Activated CD4-positive, CD25-positive, alpha-beta regulatory T cell (primary cell): ENCODE data around the gene ASPRV1.

Experiments used
- DNase-seq, 4 experiments: peaks; one replicate each; lab custom pipeline; 2025; lab: John Stamatoyannopoulos, UW

The ASPRV1 gene

DNA sequence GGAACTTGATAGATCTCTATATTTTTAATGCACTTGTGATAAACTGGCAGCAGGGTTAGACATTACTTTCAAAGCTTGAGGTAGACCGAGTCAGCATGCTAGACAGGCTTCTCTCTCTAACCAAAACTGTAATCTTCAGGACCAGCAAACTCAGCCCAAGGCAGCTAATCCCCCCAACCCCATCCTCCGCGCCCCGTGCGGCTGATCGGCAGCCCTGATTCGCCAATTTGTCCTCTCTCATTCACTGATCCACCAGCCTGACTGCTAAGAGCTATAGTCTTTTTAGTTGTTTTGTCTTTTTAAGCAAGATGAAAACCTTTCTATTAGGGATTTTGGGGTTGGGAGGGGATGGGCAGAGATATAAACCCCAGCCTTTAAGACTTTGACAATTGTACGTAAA lies 20.7 kb downstream of the ASPRV1 start:
- no peak for DNase-seq

DNA sequence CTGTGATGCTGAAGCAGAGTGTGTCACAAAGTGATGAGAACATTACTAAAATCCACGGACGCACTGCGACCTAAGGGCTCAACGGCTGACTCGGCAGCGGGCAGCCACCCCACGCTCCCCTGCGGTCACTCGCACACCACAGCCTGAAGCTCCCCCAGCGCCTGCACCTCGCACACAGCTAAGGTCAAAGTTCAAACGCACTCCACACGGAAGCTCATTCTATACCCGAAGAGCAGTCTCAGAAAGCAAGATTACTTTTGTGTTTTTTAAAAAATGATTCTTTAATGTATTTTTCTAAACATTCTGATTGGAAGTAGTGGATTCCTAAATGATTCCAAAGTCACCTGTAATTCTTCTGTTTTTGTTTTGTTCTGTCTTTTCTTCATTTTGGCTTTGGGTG lies 21.7 kb downstream of the ASPRV1 start:
- no peak for DNase-seq

DNA sequence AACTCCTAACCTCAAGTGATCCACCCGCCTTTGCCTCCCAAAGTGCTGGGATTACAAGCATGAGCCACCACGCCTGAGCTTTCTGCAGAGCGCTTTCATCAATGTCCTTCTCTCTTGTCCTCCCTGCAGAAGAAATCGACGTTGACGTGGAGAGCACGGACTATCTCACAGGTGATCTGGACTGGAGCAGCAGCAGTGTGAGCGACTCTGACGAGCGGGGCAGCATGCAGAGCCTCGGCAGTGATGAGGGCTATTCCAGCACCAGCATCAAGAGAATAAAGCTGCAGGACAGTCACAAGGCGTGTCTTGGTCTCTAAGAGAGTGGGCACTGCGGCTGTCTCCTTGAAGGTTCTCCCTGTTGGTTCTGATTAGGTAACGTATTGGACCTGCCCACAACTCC lies 23.5 kb downstream of the ASPRV1 start:
- DNase-seq: no peak

DNA sequence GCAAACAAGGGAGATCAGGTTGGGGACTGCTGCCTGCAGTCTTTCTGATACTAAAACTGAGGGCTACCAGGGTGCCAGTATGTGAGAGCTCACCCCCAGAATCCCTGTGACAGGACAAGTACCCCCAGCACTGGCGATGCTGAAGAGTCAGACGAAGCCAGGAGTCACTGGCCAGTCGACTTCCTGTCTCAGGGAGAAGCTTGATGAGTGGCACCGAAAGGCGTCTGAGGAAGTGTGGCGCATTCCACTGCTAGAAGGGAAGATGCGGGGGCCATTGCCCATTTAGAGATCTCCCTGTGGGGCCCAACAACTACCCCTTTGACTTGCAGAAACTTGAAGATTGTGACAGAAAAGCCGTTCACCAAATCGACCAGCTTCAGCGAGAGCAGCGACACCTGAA lies 24.5 kb downstream of the ASPRV1 start:
- no peak for DNase-seq

DNA sequence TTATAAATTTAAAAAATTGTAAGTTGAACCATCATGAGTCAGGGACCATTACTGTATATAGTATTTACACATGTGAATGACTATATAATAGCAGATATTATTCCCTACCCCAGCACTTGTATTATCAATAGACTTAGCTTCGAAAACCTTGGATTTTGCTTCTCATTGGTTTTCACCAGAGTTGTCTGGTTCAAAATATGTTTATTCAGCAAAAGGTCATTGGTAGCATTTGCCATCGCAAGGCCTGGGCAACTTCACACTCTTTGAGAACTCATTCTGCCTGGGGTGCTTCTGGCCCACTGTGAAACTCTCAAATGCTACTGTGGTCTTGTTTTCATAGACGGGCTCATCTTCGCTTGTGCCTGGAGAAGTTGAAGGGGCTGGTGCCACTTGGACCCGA lies 26.4 kb downstream of the ASPRV1 start:
- no peak for DNase-seq

DNA sequence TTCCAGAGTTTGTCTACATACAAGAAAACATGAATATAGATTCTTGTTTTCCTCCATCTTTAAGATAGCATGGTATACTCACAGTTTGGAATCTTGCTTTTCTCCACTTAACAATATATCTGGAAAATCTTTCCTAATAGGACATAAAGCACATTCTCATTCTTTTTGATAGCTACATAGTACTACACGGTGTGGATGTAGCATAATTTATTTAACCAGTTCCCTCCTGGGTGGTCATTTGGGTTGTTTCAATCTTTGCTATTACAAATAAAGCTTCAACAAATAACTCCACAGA lies 26.9 kb downstream of the ASPRV1 start:
- DNase-seq: no peak

DNA sequence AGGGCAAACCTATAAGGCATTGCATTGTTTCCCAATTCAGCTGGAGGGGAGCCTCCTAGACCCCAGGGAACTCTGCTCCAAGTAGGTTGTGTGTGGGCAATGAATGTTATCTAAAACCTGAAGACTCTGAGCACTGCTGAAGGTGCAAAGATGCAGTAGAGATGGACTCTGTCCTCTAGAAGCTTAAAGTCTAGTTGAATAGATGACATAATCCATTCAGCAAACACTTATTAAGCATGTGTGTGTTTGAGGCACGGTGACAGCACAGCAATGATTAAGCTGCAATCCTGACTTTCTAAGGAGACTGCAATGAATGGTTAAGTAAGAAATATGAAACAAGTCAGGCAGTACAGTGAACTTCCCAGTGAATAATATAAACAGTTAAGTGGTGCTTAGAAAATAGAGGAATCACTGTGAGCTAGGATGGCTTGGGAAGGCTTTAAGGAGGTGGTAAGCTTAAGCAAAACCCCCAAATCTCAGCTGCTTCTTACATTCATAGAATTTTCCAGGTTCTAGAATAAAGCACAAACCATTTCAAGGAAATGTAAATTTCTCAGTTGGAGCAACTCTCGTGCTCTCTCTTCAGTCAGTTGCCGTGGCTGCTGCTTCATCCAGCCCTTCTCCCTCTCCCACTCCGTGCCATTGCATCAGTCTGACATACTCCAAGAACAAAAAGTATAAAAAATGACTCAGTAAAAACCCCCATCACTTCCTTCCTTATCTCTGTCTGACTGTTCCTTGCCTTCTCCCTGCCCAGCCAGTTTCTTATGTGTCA lies 27.4 kb downstream of the ASPRV1 start:
- DNase-seq: no peak

DNA sequence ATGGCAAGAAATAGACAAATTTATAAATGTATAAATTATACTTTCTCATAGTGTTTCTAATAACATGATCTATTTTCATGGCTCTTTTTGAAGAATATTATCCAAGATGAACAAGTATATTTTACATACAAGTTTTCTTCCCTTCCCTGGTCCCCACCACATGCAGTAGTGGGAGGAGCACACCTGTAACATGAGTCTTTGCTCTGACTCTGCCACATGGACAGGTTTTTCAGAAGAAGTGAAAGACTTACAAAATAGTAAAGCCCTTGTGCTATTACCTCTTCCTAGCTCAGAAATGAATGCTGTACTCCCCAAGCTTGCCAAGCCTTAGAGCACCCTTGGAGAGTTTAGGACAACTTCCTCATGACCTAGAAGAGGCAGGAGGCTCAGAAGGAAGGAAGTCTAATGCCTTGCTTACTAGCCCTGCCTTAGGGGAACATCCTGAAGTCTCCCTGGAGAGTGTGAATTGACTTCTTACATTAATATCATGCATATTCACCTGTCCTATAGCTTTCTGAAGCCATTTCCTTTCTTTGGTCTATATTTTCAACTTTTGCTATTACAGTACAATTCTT lies 28.1 kb downstream of the ASPRV1 start:
- no peak for DNase-seq

DNA sequence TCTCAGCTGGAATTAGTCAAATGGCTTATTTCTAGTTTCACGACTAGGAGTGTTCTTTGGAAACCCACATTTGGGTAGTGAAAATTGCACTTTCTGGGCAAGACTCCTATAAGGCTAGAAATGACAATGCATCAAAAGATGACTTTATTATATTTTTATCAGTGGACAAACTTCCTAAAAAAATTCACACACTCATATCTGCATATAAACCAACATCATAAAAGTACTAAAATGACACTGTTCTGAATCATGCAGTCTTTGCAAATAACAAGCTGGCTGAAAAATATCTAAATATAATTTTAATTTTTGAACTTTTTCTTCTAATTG lies 28.9 kb downstream of the ASPRV1 start:
- DNase-seq: no peak

DNA sequence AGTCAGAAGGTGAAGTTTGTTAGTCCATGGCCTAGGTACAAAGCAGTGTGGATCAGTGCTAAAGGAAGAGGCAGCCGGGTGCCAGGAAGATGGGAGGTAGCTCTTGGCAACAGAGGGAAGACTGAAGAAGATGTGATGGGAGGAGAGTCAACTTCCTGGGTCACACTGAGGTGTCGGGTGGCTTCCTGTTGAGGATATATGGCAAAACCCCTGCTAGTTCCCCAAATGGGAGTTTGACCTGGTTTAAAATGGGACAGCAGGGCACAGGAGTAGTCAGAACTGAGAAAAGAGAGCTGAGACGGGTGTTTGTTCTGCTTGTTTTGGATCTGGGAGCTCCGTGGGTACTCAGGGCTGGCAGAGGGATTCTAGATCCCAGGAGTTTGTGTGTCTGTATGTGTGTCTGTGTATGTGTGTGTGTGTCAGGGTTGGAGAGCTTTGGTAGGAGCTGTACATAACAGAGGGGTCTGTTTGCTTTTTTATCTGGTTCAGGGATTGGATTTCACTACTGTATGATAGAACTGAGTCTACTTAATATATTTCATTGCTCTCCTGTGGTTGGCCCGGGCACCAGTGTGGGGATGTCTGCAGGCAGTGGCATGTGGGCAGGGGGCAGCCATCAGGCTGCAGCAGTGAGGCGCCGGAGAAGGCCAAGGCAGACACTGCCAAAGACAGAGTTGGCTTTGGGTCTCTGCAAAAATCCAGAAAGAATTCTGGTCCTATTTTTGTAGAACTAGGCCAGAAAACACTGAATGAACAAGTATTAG lies 29.4 kb downstream of the ASPRV1 start:
- DNase-seq: no peak

DNA sequence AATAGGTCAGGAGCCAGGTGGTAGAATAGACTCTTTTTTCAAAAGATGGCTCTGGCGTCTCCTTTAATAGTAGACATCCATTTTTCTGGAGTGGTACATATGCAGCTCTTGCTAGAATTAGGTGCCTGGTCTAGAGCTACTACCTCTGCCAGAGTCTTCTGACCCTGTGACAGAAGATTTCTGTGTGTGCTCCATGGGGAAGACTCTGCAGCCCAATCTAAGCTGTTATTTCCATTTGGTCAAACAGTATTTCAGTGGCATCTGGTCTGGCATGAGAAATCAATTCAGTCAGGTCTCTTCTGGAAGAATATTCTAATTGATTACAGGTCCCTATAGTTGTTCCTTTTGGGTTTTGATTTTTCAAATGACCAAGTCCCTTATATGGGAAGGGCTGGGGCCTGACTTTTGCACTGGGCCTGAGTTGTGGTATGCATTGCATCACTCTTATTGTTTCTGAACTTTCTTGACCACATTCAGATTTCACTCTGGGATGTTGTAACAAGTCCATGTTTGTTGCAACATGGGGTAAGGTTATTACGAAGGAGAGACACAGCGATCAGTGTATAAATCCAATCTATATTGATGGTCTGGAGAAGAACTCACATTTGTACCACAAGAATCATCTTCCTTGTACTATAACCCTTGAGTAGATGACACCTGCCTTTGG lies 34.4 kb downstream of the ASPRV1 start:
- DNase-seq: no peak

DNA sequence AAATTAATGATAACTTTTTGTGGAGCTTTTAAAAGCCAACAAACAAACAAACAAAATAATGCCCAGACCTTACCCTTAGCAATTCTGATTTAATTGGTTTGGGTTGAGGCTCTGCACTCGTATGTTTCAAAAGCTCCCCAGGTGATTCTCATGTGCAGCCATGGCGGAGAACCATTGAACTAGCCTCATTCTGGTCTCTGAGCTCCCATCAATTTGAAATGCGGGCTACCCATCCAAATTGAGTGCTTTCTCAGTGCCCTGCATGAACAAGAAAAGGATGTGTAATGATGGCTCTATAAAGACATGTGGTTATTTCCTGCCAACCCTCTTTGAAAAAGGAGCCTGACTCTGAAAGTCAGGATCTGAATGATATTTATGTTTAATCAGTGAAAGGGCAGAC lies 38.3 kb downstream of the ASPRV1 start:
- DNase-seq: no peak

DNA sequence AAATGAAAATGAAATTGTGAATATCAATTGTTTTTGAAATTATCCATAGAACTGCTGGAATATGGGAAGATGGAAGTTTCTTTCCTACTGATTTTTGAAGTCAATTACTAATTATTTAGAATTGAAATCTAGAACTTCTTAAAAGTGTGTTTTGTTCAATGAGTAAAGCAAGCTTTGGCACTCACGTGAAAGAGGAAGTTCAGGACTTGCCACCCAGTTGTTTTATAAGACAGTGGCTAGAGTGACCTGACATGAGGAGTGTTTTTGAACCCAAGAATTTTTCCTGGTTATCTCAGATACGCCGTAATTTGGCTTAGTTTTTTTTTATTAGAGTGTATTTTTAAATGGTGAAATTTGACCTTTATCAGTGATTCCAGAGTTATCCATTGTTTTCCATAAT lies 43.0 kb downstream of the ASPRV1 start:
- DNase-seq: no peak

DNA sequence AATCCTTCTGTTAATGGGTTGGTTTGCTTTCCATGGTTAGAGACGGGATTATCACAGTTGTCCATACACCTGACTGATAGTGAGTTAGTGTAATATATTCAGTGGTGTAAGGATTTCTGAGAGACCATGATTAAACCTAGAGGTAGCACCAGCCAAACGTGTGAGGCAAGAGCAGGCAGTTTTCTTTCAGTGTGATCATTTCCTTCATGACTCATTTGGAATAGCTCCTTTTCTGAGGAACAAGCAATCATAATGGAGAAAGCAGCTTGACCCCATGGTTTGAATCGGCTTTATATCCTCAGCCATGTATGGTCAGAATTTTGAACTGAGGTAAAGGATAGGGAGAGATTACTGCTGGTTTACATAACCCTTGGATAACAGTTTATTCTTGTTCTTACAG lies 43.6 kb downstream of the ASPRV1 start:
- DNase-seq: no peak

DNA sequence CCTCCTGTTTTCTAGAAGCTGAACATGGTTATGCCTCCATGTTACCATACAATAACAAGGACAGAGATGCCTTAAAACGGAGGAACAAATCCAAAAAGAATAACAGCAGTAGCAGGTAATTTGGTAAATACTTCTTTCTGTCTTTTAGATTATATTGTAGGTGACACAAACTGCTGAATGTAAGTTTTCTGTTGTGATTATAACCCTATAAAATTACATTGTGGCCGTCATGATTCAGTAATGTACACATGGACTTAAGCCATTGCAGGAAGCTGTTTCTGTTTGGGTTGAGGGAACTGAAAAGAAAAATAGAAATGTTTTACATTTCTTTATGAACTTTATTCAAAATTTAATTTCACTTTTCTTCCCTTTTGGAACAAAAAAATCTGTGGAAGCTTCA lies 45.3 kb downstream of the ASPRV1 start:
- no peak for DNase-seq

DNA sequence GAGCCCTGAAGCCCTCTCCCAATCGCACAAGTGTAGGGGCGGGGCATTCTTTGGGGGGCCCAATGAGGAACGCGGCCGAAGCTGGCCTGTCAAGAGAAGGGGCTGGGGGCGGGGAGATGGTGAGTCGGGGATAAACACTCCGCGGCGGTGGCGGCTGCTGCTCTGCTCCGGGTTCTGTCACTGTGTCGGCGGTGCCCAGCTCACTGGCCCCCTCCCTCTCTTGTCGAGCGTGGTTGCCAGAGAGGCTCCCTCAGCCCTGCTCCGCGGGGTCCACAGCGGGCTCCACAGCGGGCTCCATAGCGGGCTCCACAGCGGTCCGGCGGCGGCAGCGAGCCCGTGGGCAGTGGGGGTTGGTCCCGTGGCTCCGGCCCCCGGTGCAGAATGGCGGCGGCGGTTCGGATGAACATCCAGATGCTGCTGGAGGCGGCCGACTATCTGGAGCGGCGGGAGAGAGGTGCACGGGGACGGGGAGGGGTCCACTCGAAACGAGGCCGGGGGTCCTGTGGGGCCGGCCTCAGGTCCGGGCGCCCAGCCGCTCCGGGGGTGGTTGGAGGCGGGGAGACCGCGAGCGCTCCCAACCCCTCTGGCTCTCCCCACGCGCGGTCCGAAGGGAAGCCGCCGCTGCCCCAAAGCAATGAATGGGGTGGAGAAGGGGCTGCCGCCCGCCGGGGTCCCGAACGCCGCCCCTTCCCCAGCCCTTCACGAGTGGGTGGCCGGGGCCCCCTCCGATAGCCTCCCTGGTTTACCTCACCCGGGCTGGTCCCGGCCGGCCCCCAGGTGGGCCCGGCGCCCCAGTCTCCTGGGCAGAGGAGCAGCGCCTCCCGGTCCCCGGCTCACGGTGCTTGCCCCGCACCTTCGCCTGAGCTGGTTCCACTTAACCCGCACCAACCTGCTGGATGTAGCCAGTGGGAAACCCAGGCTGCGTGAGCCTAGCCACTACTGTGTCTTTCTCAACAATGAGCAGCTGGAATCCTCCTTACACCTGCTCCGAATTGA lies 46.2 kb downstream of the ASPRV1 start, which contains the start of gene MXD1:
TSS of gene MXD1 (plus strand) at position 160 of the 996 bp plus-strand sequence. CDS start at position 382, 222 bp downstream.
- DNase-seq: peak in 3 of 4 experiments; percentile 7 to 99 (median 20)

DNA sequence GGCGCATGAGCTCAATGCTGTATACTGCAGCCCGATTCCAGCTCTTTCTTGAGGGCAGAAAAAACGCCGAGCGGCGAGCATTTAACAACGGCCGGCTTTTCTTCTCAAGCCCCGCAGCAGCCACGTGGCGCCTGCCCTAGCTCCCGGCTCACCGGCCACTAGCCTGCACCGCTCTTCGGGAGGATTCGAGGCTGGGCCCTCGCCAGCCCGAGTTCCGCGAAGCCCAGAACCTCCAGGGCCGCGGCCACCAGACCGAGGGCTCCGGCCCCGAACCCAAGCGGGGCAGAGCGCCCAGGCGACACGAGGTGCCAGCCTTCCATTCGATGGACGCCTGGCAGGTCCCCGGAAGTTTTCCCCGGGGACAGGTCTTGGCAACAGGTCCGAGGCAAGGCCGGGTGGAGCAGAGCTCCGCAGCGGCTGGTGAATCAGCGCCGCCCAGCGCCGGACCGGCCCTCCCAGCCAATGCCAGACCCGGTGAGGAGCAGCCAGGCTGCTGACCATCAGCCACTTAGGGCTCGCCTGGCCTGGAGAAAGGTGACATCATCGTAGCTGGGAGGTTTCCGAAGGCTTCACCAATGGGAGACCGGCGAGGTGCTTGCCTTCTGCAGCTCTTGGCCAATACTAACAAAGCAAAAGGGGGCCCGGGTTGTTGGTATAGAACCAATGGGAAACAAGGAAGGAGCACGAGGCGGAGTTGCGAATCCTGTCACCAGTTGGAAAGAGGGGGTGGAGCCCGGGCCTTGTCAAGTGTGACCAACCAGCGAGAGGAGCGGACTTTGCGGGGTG lies 47.1 kb downstream of the ASPRV1 start:
- DNase-seq: peak in 3 of 4 experiments; percentile 97 to 98 (median 98)

DNA sequence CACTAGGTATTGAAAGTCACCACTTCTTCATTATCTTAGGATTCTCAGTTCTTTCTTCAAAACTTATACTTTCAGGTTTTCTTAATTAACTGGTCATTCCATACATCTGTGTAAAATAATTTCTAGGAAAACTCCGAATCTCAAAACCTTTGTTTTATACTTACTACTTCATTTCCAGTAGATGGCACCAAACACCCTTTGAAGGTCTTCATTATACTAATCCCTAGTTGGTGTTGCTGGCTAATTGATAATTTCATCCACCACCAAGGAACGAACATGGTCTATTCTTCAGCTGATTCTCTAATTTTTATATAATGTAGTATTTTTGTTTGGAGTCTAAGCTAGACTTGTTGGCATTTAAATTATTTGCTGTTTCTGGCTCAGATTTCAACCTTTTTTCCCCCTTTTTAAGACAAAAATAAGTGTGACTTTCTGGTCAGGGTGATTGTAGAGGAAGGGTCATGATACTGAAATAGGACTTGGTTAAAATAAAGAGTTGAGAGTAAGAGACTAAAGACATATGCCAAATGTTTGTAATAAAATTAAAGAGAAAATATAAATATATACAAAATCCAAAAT lies 49.4 kb downstream of the ASPRV1 start:
- DNase-seq: no peak
